Neural progenitor cell (in vitro differentiated cells): Measurements from ENCODE around the gene PDLIM4. TPM values are rescaled to one million over a fixed set of nuclear protein-coding genes. Genes with fewer than 3 reads are reported as not detected.

Source experiments
- DNase-seq: peaks from one replicate; pipeline ENCODE4 v3.0.0-alpha.2; 2016; ENCODE audit warnings: low spot score
- H2AFZ ChIP-seq: fragments of 200-600 bp; sonication (generic); replicated peaks from 2 replicates; pipeline ENCODE4 v1.6.1; 2016; ENCODE audit warnings: antibody characterized with exemption
- H3F3A ChIP-seq: fragments of 200-600 bp; sonication (generic); 2 replicates; pipeline ENCODE4 v1.6.1; 2016; ENCODE audit warnings: antibody characterized with exemption, low read depth
- H3K27ac ChIP-seq: fragments of 200-600 bp; sonication (generic); 2 replicates; pipeline ENCODE4 v1.5.1; 2016; ENCODE audit warnings: mild to moderate bottlenecking
- H3K27me3 ChIP-seq: fragments of 200-600 bp; sonication (generic); 2 replicates; pipeline ENCODE4 v1.6.1; 2016; ENCODE audit warnings: mild to moderate bottlenecking, moderate library complexity
- H3K36me3 ChIP-seq: fragments of 200-600 bp; sonication (generic); 2 replicates; pipeline ENCODE4 v1.5.1; 2016
- H3K4me1 ChIP-seq: fragments of 200-600 bp; sonication (generic); 2 replicates; pipeline ENCODE4 v1.6.1; 2016; ENCODE audit warnings: mixed run types
- H3K4me2 ChIP-seq: fragments of 200-600 bp; sonication (generic); 2 replicates; pipeline ENCODE4 v1.6.1; 2016
- H3K4me3 ChIP-seq: fragments of 200-600 bp; sonication (generic); 2 replicates; pipeline ENCODE4 v1.5.1; 2016
- H3K79me2 ChIP-seq: fragments of 200-600 bp; sonication (generic); 2 replicates; pipeline ENCODE4 v1.6.1; 2016; ENCODE audit warnings: low read depth
- H3K9ac ChIP-seq: fragments of 200-600 bp; sonication (generic); 2 replicates; pipeline ENCODE4 v1.6.1; 2016
- H3K9me3 ChIP-seq: fragments of 200-600 bp; sonication (generic); 2 replicates; pipeline ENCODE4 v1.5.1; 2016; ENCODE audit warnings: low read depth
- H4K20me1 ChIP-seq: fragments of 200-600 bp; sonication (generic); 2 replicates; pipeline ENCODE4 v1.6.1; 2016; ENCODE audit warnings: low read depth
- H3K27ac Mint-ChIP-seq: 3 replicates; pipeline ENCODE4 v1.8.0; 2021; ENCODE audit warnings: mixed read lengths
- H3K27me3 Mint-ChIP-seq: 2 replicates; pipeline ENCODE4 v1.8.0; 2022; ENCODE audit warnings: low read depth, mild to moderate bottlenecking, inconsistent platforms, moderate library complexity, mixed read lengths; ENCODE audit not compliant: insufficient read depth
- H3K36me3 Mint-ChIP-seq: 3 replicates; pipeline ENCODE4 v1.8.0; 2021; ENCODE audit warnings: mixed read lengths
- H3K4me1 Mint-ChIP-seq: 3 replicates; pipeline ENCODE4 v1.8.0; 2021; ENCODE audit warnings: mixed read lengths
- H3K4me3 Mint-ChIP-seq: 3 replicates; pipeline ENCODE4 v1.8.0; 2021; ENCODE audit warnings: mild to moderate bottlenecking, moderate library complexity, mixed read lengths
- H3K9me3 Mint-ChIP-seq: 3 replicates; pipeline ENCODE4 v1.8.0; 2020; ENCODE audit warnings: mixed read lengths
- CTCF ChIP-seq: fragments of 200-600 bp; sonication (generic); IDR thresholded peaks from 2 replicates; pipeline ENCODE4 v1.5.1; 2017; ENCODE audit warnings: antibody characterized with exemption, mild to moderate bottlenecking
- EZH2 ChIP-seq: fragments of 200-600 bp; sonication (generic); IDR thresholded peaks from 2 replicates; pipeline ENCODE4 v1.6.1; 2017; ENCODE audit warnings: antibody characterized with exemption, mild to moderate bottlenecking, moderate library complexity
- EZH2phosphoT487 ChIP-seq: fragments of 200-600 bp; sonication (generic); IDR thresholded peaks from 2 replicates; pipeline ENCODE4 v1.6.1; 2017; ENCODE audit warnings: antibody characterized with exemption
- total RNA-seq: library from RNA; depleted of rRNA; stranded (reverse); fragments of >200 nt; gene quantifications from 2 replicates; pipeline ENCODE4 v1.2.3, GENCODE V29; 2015; ENCODE audit warnings: low replicate concordance

The PDLIM4 gene
- total RNA-seq, 1 donor from 2014 or later: 8.3 TPM

GRCh38 chr5:132296412-132297016, 39.0 kb downstream of the PDLIM4 start:
- Histone ChIP-seq H3K79me2 (no peaks in the 10 kb centered on the region), H4K20me1 (peaks cover 9% of the 10 kb centered on the region), H2AFZ (no peak overlapping the region), H3F3A (peaks cover 17% of the 10 kb centered on the region), H3K27me3 (peaks cover 34% of the 10 kb centered on the region), H3K9me3 (no peaks in the 10 kb centered on the region), H3K4me3 (no peak overlapping the region), H3K36me3 (no peaks in the 10 kb centered on the region), H3K4me2 (no peak overlapping the region), H3K9ac (no peak overlapping the region), H3K27ac (no peak overlapping the region), H3K4me1 (peaks cover 15% of the 10 kb centered on the region)
- Mint-ChIP-seq H3K27ac (no peak overlapping the region), H3K36me3 (no peaks in the 10 kb centered on the region), H3K4me1 (peaks cover 12% of the 10 kb centered on the region), H3K9me3 (no peaks in the 10 kb centered on the region), H3K27me3 (peaks cover 10% of the 10 kb centered on the region), H3K4me3 (no peak overlapping the region)
- no peak for TF ChIP-seq EZH2phosphoT487
- TF ChIP-seq CTCF: no peak
- TF ChIP-seq EZH2: no peak
- no peak for DNase-seq

DNA sequence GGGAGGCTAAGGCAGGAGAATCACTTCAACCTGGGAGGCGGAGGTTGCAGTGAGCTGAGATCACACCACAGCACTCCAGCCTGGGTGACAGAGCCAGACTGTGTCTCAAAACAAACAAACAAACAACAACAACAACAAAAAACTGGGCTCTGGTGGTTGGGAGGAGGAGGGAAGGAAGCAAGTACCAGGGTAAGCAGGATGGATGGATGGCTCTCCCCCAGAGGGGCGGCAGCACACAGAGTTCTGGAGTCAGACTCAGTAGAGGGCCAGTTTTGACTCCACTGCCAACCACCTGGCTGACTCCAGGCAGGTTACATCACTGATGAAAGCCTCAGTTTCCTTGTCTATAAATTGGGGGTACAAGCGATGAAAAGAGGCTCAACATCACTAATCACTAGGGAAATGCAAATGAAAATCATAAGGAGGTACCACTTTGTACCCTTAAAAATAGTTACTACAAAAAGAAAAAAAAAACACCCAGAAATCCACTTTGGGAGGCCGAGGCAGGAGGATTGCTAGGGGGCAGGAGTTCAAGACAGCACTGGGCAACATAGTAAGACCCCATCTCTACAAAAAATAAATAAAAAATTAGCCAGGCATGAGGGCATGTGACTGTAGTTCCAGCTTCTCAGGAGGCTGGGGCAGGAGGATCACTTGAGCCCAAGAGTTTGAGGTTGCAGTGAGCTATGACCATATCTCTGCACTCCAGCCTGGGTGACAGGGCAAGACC, 39.9 kb downstream of the PDLIM4 start:
- Histone ChIP-seq H2AFZ (no peak overlapping the region), H3K36me3 (no peaks in the 10 kb centered on the region), H3K79me2 (no peaks in the 10 kb centered on the region), H3F3A (peaks cover 19% of the 10 kb centered on the region), H3K4me1 (peaks cover 14% of the 10 kb centered on the region), H3K4me3 (no peak overlapping the region), H4K20me1 (peaks cover 9% of the 10 kb centered on the region), H3K27me3 (peaks cover 34% of the 10 kb centered on the region), H3K9ac (no peak overlapping the region), H3K9me3 (no peaks in the 10 kb centered on the region), H3K27ac (no peak overlapping the region), H3K4me2 (no peak overlapping the region)
- H3K36me3 Mint-ChIP-seq: no peaks in the 10 kb centered on the region
- peaks cover 12% of the 10 kb centered on the region for H3K4me1 Mint-ChIP-seq
- no peak overlapping the region for H3K27ac Mint-ChIP-seq
- DNase-seq: no peak
- H3K4me3 Mint-ChIP-seq: no peak overlapping the region
- peaks cover 12% of the 10 kb centered on the region for H3K27me3 Mint-ChIP-seq
- no peak for TF ChIP-seq EZH2phosphoT487
- no peak for TF ChIP-seq EZH2
- TF ChIP-seq CTCF: no peak
- H3K9me3 Mint-ChIP-seq: no peaks in the 10 kb centered on the region

- Histone ChIP-seq H3K27me3 (peaks cover 34% of the 10 kb centered on the region), H3K9me3 (no peaks in the 10 kb centered on the region), H3K27ac (no peak overlapping the region), H3K9ac (no peak overlapping the region), H3F3A (peaks cover 9% of the 10 kb centered on the region), H3K4me2 (no peak overlapping the region), H3K79me2 (no peaks in the 10 kb centered on the region), H4K20me1 (peaks cover 9% of the 10 kb centered on the region), H3K4me1 (peaks cover 6% of the 10 kb centered on the region), H3K36me3 (no peaks in the 10 kb centered on the region), H2AFZ (no peak overlapping the region), H3K4me3 (no peak overlapping the region)
- Mint-ChIP-seq H3K27ac (no peak overlapping the region), H3K27me3 (peaks cover 12% of the 10 kb centered on the region), H3K36me3 (no peaks in the 10 kb centered on the region), H3K4me1 (peaks cover 8% of the 10 kb centered on the region), H3K4me3 (no peak overlapping the region), H3K9me3 (no peaks in the 10 kb centered on the region)
- TF ChIP-seq EZH2phosphoT487: no peak
- no peak for TF ChIP-seq EZH2
- TF ChIP-seq CTCF: no peak
- DNase-seq: no peak
Measured at GRCh38 chr5:132298298-132299212, 41.1 kb downstream of the PDLIM4 start.
